ENCODE measurements around the gene PGAP1.

DNA sequence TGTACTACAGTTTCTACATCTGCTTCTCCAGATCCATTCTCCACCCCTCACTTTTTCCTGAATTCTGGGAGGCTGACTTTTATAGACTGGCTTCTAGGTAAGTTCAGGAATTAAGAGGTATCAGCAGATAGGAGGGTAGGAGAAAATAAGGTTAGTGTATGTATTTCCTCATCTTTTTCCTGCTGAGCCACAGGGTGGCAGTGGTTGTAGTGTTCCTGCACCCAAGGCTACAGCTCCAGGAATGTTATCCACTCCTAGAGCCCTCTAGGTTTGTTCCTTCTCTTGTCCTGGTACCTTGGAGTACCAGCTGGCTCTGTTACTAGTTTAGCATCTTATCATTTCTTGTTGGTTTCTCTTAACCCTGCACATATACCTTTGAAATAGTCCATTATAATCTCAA is 76.6 kb downstream of the PGAP1 start:
- TF ChIP-seq, protein P1, sequence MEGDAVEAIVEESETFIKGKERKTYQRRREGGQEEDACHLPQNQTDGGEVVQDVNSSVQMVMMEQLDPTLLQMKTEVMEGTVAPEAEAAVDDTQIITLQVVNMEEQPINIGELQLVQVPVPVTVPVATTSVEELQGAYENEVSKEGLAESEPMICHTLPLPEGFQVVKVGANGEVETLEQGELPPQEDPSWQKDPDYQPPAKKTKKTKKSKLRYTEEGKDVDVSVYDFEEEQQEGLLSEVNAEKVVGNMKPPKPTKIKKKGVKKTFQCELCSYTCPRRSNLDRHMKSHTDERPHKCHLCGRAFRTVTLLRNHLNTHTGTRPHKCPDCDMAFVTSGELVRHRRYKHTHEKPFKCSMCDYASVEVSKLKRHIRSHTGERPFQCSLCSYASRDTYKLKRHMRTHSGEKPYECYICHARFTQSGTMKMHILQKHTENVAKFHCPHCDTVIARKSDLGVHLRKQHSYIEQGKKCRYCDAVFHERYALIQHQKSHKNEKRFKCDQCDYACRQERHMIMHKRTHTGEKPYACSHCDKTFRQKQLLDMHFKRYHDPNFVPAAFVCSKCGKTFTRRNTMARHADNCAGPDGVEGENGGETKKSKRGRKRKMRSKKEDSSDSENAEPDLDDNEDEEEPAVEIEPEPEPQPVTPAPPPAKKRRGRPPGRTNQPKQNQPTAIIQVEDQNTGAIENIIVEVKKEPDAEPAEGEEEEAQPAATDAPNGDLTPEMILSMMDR (IDR thresholded peaks at IDR 0.05) = no peak
- TF ChIP-seq EZH2 (IDR thresholded peaks at IDR 0.05; ENCODE audit: borderline replicate concordance, insufficient read depth, low read depth, low read length, poor library complexity, severe bottlenecking) = no peak
